Thoracic aorta (tissue), 2 donors: Measurements from ENCODE around the gene SELENOO. TPM values are rescaled to one million over a fixed set of nuclear protein-coding genes. Genes with fewer than 3 reads are reported as not detected.

Experiments
- ATAC-seq: fragments of 150-250 bp; one replicate; pipeline ENCODE4 v1.8.0; 2017; ENCODE audit warnings: low read depth; ENCODE audit not compliant: insufficient number of reproducible peaks, low FRiP score
- DNase-seq: peaks from one replicate; pipeline ENCODE4 v3.0.0-alpha.2; 2020; ENCODE audit warnings: low spot score
- H3K27ac ChIP-seq, 2 donors: fragments of 200-600 bp; sonication (generic); 1 replicate in 1 of 2; 2 replicates in 1 of 2; pipeline ENCODE4 v1.5.1; 2016; ENCODE audit warnings: mild to moderate bottlenecking in 2 of 2, moderate library complexity in 2 of 2
- H3K27me3 ChIP-seq: fragments of 200-600 bp; sonication (generic); replicated peaks from 2 replicates; pipeline ENCODE4 v1.6.0; 2016; ENCODE audit warnings: mild to moderate bottlenecking; ENCODE audit not compliant: insufficient read depth
- H3K36me3 ChIP-seq: fragments of 200-600 bp; sonication (generic); one replicate; pipeline ENCODE4 v1.5.1; 2016
- H3K4me1 ChIP-seq, 2 donors: fragments of 200-600 bp; sonication (generic); 1 replicate in 1 of 2; 2 replicates in 1 of 2; pipeline versions ENCODE4 v1.5.1 to v1.6.0; 2016; ENCODE audit warnings: low read depth in 2 of 2, mild to moderate bottlenecking in 1 of 2; ENCODE audit not compliant: control insufficient read depth in 1 of 2
- H3K4me3 ChIP-seq: fragments of 200-600 bp; sonication (generic); 2 replicates; pipeline ENCODE4 v1.5.1; 2016; ENCODE audit warnings: mild to moderate bottlenecking
- H3K9me3 ChIP-seq: fragments of 200-600 bp; sonication (generic); 2 replicates; pipeline ENCODE4 v1.5.1; 2016
- CTCF ChIP-seq: fragments of 200-600 bp; sonication (generic); IDR thresholded peaks from one replicate; pipeline ENCODE4 v1.5.1; 2019; ENCODE audit warnings: antibody characterized with exemption
- total RNA-seq, 2 donors: library from RNA; depleted of rRNA; stranded (reverse); fragments of >200 nt; gene quantifications; one replicate each; pipeline versions ENCODE4 v1.1.0 to v1.2.3, GENCODE V29; 2016

Gene SELENOO
- total RNA-seq, 2 donors from 2014 or later = 25.6 to 41.0 TPM

GRCh38 chr22:50157709-50158375, 43.0 kb upstream of the SELENOO start:
- Histone ChIP-seq H3K36me3 (no peaks in the 10 kb centered on the region), H3K4me3 (no peak overlapping the region), H3K4me1 (no peaks in the 10 kb centered on the region), H3K27me3 (no peaks in the 10 kb centered on the region), H3K27ac (no peak overlapping the region), H3K9me3 (no peaks in the 10 kb centered on the region)
- DNase-seq = no peak
- no peak for TF ChIP-seq CTCF
- ATAC-seq = no peak

GRCh38 chr22:50160947-50161346, 39.9 kb upstream of the SELENOO start:
- DNase-seq (no peak), ATAC-seq (no peak)
- TF ChIP-seq CTCF = no peak
- Histone ChIP-seq H3K4me3 (no peak overlapping the region), H3K27me3 (no peaks in the 10 kb centered on the region), H3K4me1 (no peaks in the 10 kb centered on the region), H3K9me3 (no peaks in the 10 kb centered on the region), H3K36me3 (no peaks in the 10 kb centered on the region), H3K27ac (no peak overlapping the region)

GRCh38 chr22:50161508-50162390, 39.1 kb upstream of the SELENOO start:
- H3K36me3 ChIP-seq = no peaks in the 10 kb centered on the region
- no peaks in the 10 kb centered on the region for H3K27me3 ChIP-seq
- DNase-seq (no peak), ATAC-seq (no peak)
- no peaks in the 10 kb centered on the region for H3K9me3 ChIP-seq
- no peak for TF ChIP-seq CTCF
- H3K4me1 ChIP-seq = no peaks in the 10 kb centered on the region
- no peak overlapping the region for H3K4me3 ChIP-seq
- no peak overlapping the region for H3K27ac ChIP-seq

- no peak for ATAC-seq
These were observed 38.3 kb upstream of the SELENOO start for GRCh38 chr22:50162391-50162956.

More at GRCh38 chr22:50162391-50162956, 38.3 kb upstream of the SELENOO start:
- TF ChIP-seq CTCF = no peak
- Histone ChIP-seq H3K4me3 (no peak overlapping the region), H3K27ac (no peak overlapping the region), H3K9me3 (no peaks in the 10 kb centered on the region), H3K27me3 (no peaks in the 10 kb centered on the region), H3K4me1 (no peaks in the 10 kb centered on the region), H3K36me3 (no peaks in the 10 kb centered on the region)
- no peak for DNase-seq
